Measurements from ENCODE around the gene GP1BA. TPM values are rescaled to one million over a fixed set of nuclear protein-coding genes. Genes with fewer than 3 reads are reported as not detected.

GP1BA gene
- total and polyA plus RNA-seq, 2 of the 8 experiments (the other 6 are each of a cell fraction or from before 2014, with no cell fraction given): not detected

DNA sequence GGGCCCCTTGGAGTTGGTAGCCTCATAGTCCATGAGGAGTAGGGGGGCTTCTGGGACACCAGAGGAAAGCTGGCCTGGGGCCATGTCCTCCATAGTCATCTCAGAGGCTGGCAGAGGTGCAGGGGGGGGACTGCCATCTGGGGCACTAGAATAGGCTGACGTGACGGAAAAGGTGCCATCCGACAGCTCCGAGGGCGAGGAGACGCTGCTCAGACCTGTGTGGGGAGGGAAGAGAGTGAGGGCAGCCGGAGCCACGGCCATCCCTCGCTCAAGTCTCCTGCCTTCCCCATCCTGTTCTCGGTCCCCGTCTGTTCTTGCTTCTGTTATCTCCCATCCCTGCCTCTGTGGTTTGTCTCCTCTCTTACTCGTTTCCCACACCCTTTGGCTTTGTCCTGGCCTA, 40.2 kb downstream of the GP1BA start:
- H3K79me1 ChIP-seq (ENCODE audit: low read depth, low read length): 0 out of 2 replicates have a peak, but pooled peaks cover 3% of the 10 kb centered on the region
- no peak overlapping the region for H2BK5ac ChIP-seq (ENCODE audit: low read depth, low read length)
- FAIRE-seq: no peak
- H2BK20ac ChIP-seq (ENCODE audit: low read length): no peak overlapping the region
- no peak overlapping the region for H3K56ac ChIP-seq (replicated peaks; ENCODE audit: insufficient read length, low read depth, low read length)
- H3K4ac ChIP-seq (replicated peaks; ENCODE audit: insufficient read length, low read depth, low read length): no peak overlapping the region
- no peak for TF ChIP-seq KDM1A (IDR thresholded peaks at IDR 0.05; ENCODE audit: borderline replicate concordance, low read length)
- no peak for TF ChIP-seq SRF (IDR thresholded peaks at IDR 0.05; ENCODE audit: low read depth, low read length)
- peak in 1 of 2 experiments; percentile 38; a peak in 1 of 3 replicates for TF ChIP-seq POLR2A (IDR thresholded peaks at IDR 0.05; ENCODE audit: control extremely low read depth in 1 of 2, low read depth in 2 of 2, low read length in 2 of 2)
- no peaks in the 10 kb centered on the region for H3K9me3 ChIP-seq (ENCODE audit: insufficient read depth in 2 of 2, low read depth in 1 of 2, low read length in 1 of 2)
- no peak overlapping the region for H3K4me3 ChIP-seq (ENCODE audit: extremely low read depth in 1 of 4, insufficient read depth in 2 of 4, low read depth in 3 of 4, low read length in 4 of 4)
- H2BK15ac ChIP-seq (ENCODE audit: low read length): no peak overlapping the region
- H2AFZ ChIP-seq (ENCODE audit: low read length): no peak overlapping the region
- H3K4me2 ChIP-seq (ENCODE audit: insufficient read depth in 1 of 2, low read depth in 2 of 2, low read length in 2 of 2): no peak overlapping the region
- no peak overlapping the region for H2BK12ac ChIP-seq (ENCODE audit: low read depth, low read length)
- H3K27me3 ChIP-seq (replicated peaks in 1 of 4; ENCODE audit: control insufficient read depth in 3 of 4, extremely low read depth in 1 of 4, insufficient read depth in 3 of 4, low read length in 3 of 4): peaks cover 0 to 39% (median 24%) of the 10 kb centered on the region in 4 experiments; a peak in 6 of 7 replicates
- H3K18ac ChIP-seq (ENCODE audit: extremely low read depth, low read length): no peak overlapping the region
- no peak overlapping the region for H3K23ac ChIP-seq (ENCODE audit: insufficient read length)
- no peak overlapping the region for H3K27ac ChIP-seq (ENCODE audit: low read depth, low read length)
- peaks cover 11% of the 10 kb centered on the region; the same call in 1 of the 2 replicates for H3K23me2 ChIP-seq (ENCODE audit: low read depth, low read length)
- H3K4me1 ChIP-seq (replicated peaks in 1 of 4; ENCODE audit: control insufficient read depth in 3 of 4, insufficient read depth in 4 of 4, low read length in 3 of 4): peaks cover 0 to 14% (median 6%) of the 10 kb centered on the region in 4 experiments; a peak in 5 of 7 replicates
- ChIA-PET POLR2A (ENCODE audit: partially characterized antibody) (interaction anchor here (1.0 to 32.4 kb wide), 6 partner anchors 9 to 253 kb away, joined by 3 to 987 read pairs (median 7); partner anchors contain the start of genes CAMTA2, ENO3, INCA1 and KIF1C), CTCF (ENCODE audit: partially characterized antibody) (interaction anchor here (0.6 to 6.2 kb wide), 9 partner anchors 8 to 92 kb away, joined by 3 to 31 read pairs (median 4); partner anchors contain the start of gene GP1BA)
- WGBS, 2 experiments (ENCODE audit: extremely low coverage in 1 of 2, insufficient coverage in 1 of 2, insufficient read length in 1 of 2, insufficient replicate concordance in 2 of 2, low coverage in 1 of 2, low lambda C conversion rate in 2 of 2, missing lambda C conversion rate in 1 of 2): 86% methylated on average over 11 of the region's 12 CpGs; no CpG with 5 or more reads in 1 of the 2 experiments
- H3K9ac ChIP-seq (replicated peaks in 1 of 4; ENCODE audit: extremely low read depth in 1 of 4, low read depth in 3 of 4, low read length in 3 of 4): no peak overlapping the region
- H4K91ac ChIP-seq (replicated peaks; ENCODE audit: insufficient read length, low read length): no peak overlapping the region
- peaks cover 0 to 12% of the 10 kb centered on the region in 2 experiments; a peak in 1 of 4 replicates for H3K79me2 ChIP-seq (ENCODE audit: control insufficient read depth in 1 of 2, insufficient read depth in 2 of 2, low read length in 2 of 2)
- no peak for DNase-seq (ENCODE audit: low read depth in 1 of 2, low spot score in 2 of 2)
- peaks cover 0 to 11% (median 0%) of the 10 kb centered on the region in 4 experiments; a peak in 1 of 8 replicates for H3K36me3 ChIP-seq (ENCODE audit: control insufficient read depth in 2 of 4, insufficient read depth in 4 of 4, low read length in 3 of 4)
- H2AK5ac ChIP-seq (ENCODE audit: low read depth, low read length): no peak overlapping the region
- H4K8ac ChIP-seq (ENCODE audit: extremely low read depth, insufficient read depth, low read length): no peak overlapping the region
- no peak overlapping the region for H3K14ac ChIP-seq (ENCODE audit: insufficient read length)
- peaks cover 2 to 11% of the 10 kb centered on the region in 2 experiments for H4K20me1 ChIP-seq (replicated peaks in 1 of 2; ENCODE audit: control insufficient read depth in 1 of 2, insufficient read depth in 2 of 2, low read length in 2 of 2)
- H4K5ac ChIP-seq (ENCODE audit: insufficient read length, low read depth, low read length): no peak overlapping the region
- H2BK120ac ChIP-seq (replicated peaks; ENCODE audit: low read depth, low read length): no peak overlapping the region
